ENCODE measurements around the gene KLF9.
"Not testable (repeated sequence)": the region's sequence is repeated elsewhere in the genome, so short reads cannot be mapped to it uniquely, and the experiment has no call there.

Gene KLF9

DNA sequence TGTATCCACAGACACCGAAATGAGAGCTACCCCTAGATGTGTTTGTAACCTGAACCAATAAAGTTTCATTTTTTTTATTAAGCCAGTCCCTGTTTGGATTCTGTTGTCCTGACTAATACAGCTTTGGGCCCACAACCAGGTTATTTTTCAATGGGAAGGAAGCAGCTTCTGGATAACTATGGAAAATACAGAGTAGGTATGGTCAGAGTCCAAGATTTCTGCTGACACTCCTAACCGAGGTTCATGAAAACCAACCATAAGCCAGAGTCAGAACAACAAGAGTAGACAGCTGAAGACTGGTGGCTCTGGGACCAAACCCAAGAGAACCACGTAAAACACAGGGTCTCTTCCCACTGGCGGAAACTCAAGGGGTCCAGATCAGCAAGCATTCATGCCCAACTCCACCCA lies 10.8 kb downstream of the KLF9 start:
- DNase-seq (ENCODE audit: low read depth): no peak

DNA sequence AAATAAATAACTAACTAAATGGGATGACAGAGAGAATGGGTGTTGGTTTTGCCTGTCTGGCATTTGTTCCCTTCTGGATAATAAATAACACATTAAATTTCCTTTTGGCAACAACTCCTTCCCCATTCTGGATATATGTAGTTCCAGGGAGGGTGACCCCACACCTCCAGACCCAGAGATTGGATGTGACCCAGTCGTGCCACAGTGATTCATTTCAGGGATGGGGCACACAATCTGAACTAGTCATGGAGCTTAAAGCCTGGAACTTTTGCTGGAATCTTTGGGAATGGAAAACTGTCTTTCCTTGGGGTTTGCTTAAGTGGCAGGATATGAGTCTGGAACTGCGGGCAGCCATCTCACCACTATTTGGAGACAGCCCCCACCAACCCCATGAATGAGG lies 11.3 kb downstream of the KLF9 start:
- no peak for DNase-seq (ENCODE audit: low read depth)

DNA sequence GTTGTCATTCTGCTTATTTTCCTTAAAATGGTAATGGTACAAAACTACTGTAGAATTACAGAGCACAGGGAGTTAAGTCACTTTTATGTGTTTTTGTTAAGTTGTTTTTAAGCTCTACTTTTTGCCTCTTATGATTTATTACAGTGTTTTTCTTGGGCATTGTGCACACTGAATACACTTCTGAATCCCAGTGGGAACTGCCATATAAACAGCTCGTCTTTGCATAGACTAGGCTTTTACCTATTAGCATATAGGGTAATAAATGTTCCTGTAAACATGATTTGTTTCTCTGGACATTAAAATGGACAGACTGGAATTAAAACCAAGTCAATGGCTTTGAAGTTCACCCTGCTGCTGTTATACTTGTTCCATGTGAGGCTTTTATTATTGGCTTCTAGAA lies 12.2 kb downstream of the KLF9 start:
- no peak for DNase-seq (ENCODE audit: low read depth)

DNA sequence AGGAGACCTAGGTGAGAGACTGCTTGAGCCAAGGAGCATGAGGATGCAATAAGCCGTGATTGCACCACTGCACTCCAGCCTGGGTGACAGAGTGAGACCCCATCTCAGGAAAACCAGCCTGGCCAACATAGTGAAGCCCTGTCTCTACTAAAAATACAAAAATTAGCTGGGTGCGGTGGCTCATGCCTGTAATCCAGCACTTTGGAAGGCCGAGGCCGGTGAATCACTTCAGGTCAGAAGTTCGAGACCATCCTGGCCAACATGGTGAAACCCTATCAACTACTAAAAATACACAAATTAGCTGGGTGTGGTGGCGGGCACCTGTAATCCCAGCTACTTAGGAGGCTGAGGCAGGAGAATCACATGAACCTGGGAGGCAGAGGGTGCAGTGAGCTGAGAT lies 13.2 kb downstream of the KLF9 start:
- not testable (repeated sequence) for DNase-seq (ENCODE audit: low read depth)

DNA sequence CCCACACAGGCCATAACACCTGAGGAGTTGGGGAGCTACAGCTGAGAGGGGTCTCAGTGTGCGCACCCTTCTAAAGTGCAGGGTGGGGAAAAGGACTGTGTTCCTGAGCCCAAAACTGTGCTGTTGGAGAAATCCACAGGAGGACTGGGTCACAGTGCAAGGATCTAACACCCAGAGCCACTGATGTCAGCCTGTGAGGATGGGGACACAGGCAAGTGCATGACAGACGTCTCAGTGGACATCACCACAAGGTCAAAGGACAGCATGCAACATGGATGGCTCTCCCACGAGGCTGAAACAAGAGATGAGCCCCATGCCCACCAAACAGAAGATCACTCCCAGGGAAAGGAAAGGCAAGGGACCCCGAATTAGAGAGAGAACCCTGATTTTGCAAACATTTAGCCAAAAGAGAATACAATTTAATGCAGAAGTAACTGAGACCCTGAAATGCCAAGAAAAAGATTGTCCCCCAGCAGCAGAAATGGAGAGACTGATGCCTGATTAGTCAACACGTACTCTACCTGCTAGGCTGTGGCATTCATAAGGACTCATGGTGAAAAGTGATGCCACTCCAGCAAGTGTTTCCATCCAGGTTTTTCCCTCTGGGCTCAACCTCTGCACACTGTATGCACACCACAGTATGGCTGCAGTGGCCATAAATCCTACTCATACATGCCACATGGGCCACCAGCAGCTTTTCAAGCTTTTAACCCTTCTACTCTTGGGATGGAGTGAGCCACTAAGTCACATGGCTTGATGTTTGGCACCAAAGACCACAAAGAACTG lies 14.2 kb downstream of the KLF9 start:
- no peak for DNase-seq (ENCODE audit: low read depth)

DNA sequence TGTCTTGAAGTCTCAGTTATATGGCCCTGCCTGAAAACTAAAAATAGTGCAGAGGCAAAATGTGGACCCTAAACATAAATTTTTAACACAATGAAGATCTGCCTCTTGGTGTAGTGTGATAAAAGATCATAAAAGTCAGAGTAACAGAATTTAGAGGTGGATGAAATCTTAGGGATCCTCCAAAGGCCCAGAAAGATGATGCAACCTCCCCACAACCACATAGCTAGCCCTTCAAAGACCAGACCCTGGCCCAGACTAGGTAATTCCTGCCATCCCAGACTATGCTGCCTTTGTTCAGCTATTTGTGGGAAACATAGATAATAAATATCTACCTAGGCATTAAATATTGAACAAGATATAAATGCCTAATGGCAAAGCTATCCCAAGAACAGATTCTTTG lies 15.3 kb downstream of the KLF9 start:
- no peak for DNase-seq (ENCODE audit: low read depth)

DNA sequence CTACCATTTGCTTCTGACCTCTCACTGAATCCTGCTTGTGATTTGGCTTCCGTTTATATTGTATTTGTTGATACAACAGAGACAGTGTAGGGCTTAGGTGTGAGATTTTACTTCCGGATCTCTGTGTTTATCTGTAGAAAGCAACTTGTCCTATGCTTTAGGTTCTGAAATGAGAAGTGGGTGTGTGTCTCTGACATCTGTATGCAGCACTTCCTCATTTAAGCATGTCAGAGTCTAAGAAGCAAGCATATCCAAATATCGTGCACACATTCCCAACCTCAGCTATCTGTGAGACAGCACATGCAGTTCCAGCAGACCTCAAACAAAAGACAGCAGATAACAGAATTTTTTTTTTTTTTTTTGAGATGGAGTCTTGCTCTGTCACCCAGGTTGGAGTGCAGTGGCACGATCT lies 16.3 kb downstream of the KLF9 start:
- no peak for DNase-seq (ENCODE audit: low read depth)

DNA sequence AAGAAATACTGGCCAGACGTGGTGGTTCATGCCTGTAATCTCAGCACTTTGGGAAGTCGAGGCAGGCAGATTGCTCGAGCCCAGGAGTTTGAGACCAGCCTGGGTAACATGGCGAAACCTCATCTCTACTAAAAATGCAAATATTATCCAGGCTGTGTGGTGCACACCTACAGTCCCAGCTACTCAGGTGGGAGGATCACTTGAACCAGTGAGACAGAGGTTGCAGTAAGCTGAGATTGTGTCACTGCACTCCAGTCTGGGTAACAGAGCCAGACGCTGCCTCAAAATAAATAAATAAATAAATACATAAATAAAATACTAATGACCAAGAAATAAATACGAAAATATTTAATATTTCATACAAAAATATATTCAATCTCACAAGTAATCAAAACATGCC lies 18.8 kb downstream of the KLF9 start:
- no peak for DNase-seq (ENCODE audit: low read depth)

DNA sequence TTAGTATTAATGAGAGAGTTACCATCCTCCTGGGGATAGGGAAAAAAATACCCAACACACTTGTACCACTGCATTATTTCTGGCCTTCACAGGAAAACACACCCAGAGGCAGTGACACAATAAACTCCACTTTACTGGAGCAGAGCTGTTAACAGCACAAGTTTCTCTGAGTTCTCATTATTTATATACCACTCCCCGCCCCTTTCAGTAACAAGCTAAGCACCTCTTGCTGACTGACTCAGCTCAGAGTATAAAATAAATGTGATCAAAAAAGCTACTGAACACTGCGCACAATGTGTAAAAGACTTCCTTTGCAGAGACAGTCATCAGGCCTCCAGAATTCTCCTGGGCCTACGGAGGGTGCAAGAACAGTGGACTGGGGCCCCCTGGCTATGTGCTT lies 21.6 kb downstream of the KLF9 start:
- no peak for DNase-seq (ENCODE audit: low read depth)

DNA sequence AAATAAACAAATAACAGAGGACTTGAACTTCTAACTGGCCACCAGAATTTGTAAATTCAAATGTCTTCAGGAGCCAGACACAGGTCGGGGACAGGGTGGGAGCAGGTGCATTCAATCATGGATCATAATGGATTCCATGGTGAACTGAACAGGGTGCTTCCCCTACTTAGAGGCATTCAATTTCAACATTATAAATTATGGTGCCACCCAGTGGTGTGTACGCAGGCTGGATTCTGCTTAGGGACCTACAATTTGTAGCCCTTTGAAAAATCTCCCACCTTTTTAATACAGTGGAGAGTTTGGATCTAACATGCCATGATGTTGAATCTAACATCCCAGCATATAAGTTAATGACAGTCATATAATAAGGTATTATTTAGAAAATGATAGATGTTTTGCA lies 22.3 kb downstream of the KLF9 start:
- DNase-seq (ENCODE audit: low read depth): no peak

DNA sequence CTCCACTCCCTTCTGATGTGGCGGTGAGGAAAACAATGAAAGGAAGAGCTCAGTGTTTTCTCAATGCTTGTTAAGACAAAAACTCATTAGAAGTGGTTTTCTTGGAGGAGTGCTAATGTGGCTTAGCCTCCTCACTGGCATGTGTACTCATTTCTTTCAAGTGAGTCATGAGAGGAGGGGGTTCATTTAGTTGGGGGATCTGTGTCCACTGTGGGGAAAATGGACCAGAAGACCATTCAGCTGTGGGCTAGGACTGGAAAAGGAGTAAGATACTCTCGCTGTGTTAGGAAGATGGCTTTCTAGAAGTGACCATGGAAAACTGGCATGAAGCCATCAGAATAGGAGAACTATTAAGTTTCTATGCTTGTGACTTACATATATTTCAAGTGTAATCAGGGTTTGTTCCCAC lies 23.5 kb downstream of the KLF9 start:
- no peak for DNase-seq (ENCODE audit: low read depth)

DNA sequence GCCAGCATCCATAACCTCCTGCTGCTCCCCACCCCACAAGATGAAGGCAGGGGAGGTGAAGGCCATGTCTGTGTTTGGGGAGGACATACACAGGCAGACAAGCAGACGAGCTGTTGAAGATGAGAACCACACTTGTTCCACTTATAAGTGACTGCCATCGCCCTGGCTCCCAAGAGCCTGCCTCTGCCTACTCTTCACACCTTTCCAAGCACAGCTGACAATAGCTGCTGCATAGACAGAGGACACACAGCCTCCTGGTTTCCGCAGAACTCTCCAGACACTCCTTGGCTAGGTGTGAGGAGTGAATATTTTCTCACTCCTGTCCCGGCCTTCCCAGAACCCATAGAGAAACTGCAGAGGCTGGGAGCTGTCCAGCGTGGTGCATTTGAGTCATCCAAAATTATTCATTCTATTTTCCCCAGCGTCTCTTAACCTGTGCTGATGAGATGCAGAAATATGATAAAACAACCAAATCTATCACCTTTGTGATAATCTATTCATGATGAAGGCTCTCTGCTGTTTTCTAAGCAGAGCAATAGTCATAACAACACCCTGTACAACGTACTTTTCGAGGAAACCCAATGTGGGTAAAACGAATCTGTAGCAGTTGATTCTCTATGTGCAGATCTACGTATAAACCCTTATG lies 24.7 kb downstream of the KLF9 start:
- no peak for DNase-seq (ENCODE audit: low read depth)

DNA sequence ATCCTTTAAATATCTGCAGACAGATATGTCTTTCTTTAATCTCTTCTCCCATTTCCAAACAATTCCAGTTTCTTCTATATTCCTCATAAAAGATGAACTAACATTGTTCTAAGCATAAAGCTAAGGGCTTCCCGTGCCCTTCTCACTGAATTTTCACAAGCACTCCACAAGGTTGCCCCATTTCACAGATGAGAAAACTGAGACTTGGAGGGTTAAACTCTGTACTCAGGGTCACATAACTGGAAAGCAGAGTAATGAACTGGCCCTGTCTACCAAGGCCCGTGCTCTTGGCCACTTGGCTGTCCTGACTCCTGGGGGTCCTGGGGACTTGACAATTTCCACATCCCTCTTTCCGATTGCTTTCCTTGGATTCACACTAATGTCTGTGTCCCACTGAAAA lies 25.3 kb downstream of the KLF9 start:
- no peak for DNase-seq (ENCODE audit: low read depth)

DNA sequence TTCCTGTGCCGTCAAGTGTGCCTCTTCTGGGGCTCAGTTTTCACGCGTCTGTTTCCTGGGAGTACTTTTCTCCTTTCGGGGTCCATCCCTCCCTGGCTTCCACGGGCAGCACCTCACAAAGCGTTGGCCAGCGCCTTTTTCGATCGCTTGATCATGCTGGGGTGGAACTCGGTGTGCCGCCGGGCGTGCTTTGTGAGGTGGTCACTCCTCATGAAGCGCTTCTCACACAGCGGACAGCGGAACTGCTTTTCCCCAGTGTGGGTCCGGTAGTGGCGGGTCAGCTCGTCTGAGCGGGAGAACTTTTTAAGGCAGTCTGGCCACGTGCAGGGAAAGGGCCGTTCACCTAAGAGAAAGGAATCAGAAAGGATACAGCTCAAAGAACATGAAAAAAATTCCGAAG lies 26.8 kb downstream of the KLF9 start:
- DNase-seq (ENCODE audit: low read depth): no peak

DNA sequence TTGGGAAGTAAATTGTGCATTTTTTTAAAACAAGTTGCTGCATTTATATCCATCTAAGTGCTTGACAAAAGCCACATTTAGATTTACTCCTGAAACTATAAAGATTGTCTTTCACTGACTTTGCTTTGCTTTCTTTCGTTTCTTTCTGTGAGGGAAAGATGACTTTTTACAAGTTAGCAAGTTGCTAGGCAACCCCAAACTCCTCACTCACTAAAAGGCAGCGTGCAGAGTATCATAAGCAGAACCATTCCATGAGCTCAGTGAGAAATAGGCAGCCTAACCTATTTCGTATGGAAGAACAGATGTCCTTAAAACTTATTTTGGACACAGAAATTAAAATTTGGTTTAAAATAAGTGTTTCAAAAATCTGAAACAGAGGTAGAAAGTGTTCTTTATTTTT lies 29.0 kb downstream of the KLF9 start:
- DNase-seq (ENCODE audit: low read depth): no peak

DNA sequence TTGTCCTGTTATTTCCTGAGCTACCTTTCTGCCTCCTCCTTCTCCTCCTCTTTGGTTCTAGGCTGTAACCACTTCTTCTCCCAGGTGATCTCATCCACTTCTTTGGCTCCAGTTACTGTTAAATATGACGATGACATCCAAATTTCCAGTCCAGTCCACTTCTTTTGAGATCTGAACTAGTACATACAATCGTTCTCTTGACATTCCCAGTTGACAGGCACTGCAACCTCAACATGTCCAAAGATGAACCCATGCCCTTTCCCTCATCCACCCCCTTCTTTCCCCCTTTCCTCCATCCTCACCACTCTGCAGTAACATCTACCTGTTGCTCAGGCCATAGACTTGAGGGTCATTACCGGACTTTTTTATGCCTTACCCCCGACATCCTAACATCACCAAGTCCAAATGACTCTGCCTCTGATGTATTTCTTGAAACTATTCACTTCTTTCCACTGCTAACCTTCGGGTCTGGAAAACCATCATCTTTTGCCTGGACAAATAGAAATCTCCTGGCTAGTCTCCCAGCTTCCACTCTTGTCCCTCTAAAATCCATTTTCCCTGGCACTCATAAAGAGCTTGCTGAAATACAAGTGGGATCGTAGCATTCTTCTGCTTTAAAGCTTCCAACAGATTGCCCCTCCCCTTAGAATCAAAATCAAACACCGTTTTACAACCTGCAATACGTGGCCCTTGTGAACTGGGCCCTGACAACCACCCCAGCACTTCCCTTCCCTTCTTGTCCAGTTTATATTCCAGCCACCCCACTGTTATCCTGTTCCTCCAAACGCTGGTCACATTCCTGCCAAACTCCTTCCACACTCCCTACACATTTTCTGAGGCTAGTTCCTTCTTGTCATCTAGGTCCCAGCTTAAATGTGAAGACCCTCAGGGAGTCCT lies 31.5 kb downstream of the KLF9 start:
- no peak for DNase-seq (ENCODE audit: low read depth)

DNA sequence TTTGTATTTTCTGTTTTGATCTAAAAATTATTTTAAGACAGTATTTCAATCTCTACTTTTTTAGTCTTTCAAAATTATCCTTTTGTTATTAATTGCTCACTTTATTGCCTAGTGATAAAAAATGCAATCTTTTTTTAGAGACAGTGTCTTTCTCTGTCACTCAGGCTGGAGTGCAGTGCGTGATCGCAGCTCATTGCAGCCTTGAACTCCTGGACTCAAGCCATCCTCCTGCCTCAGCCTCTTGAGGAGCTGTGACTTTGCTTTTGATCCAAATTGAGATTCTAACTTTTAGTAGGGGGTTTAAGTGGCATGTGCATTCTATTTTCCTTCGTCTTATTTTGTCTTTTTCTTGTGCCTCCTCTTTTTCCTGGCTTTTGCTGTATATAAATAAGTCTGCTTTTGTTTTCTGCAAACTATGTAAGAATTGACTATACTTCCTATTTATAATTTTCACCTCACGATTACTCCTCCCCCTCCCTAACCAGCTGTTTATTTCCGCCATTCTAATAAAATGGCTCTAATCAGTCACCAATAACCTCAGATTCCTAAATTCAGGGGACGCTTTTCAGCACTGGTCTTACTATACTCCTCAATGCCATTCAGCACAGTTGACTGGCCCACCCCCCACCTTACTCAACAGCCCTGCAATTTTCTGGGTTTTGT lies 32.3 kb downstream of the KLF9 start:
- no peak for DNase-seq (ENCODE audit: low read depth)

DNA sequence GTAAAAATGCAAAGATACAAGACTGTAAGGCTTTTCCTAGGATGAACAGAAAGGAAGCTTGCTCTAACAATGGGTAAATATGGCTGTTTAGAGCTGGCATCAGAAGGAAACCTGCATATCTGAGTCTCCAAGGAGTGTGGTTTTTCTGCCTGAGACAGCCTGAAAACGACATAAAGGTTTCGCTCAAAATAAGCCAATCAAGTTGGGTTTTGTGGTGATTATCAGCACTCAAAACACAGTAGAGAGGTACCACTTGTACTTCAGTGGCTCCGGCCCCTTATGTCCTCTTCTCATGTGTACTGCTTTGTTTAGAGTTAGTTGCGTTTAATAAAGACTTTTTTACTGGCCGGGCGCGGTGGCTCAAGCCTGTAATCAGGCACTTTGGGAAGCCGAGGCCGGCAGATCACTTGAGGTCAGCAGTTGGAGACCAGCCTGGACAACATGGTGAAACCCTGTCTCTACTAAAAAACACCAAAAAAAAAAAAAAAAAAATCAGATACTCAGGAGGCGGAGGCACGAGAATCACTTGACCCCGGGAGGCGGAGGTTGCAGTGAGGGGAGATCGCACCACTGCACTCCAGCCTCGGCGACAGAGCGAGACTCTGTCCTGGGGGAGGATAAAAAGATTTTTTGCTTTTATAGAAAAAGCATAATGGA lies 39.4 kb downstream of the KLF9 start:
- no peak for DNase-seq (ENCODE audit: low read depth)

DNA sequence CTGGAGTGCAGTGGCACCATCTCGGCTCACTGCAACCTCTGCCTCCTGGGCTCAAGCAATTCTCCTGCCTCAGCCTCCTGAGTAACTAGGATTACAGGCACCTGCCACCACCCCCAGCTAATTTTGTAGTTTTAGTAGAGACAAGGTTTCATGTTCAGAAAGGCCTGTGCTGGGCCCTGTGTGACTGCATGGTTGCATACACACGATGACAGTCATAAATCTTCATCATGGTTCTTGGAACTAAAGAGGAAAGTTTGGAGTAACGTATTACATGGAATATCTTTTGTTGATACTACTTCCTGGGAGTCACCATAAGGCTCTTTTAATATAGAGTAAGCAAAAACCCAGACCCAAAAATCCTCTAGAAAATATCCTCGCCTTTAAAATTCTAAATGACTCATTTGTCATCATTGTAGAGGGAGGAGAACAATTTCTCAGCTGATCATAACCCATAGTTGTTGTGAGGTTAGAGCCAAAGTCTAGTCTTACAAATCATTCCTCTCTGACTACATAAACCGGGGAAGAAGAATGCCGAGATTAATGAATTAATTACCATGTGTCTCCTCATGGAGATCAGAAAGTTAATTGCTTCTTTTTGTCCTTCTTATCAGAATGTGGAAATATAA lies 47.0 kb downstream of the KLF9 start:
- no peak for DNase-seq (ENCODE audit: low read depth)

DNA sequence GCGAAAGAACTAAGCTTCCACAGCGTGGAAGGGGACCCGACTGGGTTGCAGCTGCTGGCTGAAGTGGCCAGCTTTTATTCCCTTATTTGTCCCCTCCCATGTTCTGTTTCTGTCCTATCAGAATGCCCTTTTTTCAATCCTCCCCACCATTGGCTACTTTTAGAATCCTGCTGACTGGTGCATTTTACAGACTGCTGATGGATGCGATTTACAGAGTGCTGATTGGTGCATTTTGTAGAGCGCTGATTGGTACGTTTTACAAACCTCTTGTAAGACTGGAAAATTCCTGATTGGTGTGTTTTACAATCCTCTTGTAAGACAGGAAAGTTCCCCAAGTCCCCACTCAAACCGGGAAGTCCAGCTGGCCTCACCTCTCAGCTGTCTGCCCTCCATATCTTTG lies 50.7 kb downstream of the KLF9 start:
- no peak for DNase-seq (ENCODE audit: low read depth)

DNA sequence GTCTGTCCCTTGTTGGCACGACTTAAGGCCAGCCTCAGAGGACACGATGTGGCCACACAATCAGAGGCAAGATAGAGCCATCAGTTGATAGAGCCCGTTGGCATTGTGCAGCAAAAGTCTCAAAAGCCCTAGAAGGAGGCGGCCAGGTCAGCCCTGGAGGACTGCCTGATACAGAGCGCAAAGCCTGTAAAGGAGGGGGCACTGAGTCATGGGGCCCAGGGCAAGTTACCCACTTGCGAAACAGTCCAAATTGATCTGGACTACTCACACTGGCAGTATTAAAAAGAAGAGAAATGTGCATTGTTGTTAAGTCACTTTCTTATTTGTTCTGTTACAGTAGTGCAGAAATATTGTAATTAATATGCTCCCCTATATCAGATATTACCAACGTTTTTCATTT lies 51.5 kb downstream of the KLF9 start:
- DNase-seq (ENCODE audit: low read depth): no peak
